GM12891 (cell line): ENCODE results near the gene FAM53A.
A peak's percentile ranks its signal among the peaks of the same experiment; 100 is the strongest.

Experiments used
- DNase-seq: peaks from one replicate; pipeline ENCODE4 v3.0.0; 2011; ENCODE audit warnings: low spot score; ENCODE audit not compliant: insufficient read length
- FAIRE-seq: peaks from 2 replicates; lab custom pipeline; 2011; peaks lifted over from hg19 to GRCh38; lab: Jason Lieb, UNC
- PAX5 ChIP-seq: IDR thresholded peaks from 2 replicates; pipeline ENCODE4 v1.6.1; 2011; ENCODE audit warnings: low read length, moderate library complexity, mild to moderate bottlenecking; ENCODE audit not compliant: insufficient read depth, severe bottlenecking
- POLR2A ChIP-seq: IDR thresholded peaks from 2 replicates; pipeline ENCODE4 v1.6.1; 2011; ENCODE audit warnings: low read depth, low read length, control low read depth
- POLR2AphosphoS5 ChIP-seq: IDR thresholded peaks from 2 replicates; pipeline ENCODE4 v1.6.1; 2011; ENCODE audit warnings: low read depth, low read length, control low read depth
- POU2F2 ChIP-seq: IDR thresholded peaks from 2 replicates; pipeline ENCODE4 v1.6.1; 2011; ENCODE audit warnings: low read depth, mild to moderate bottlenecking, control low read depth, low read length, moderate library complexity
- SPI1 ChIP-seq: IDR thresholded peaks from 2 replicates; pipeline ENCODE4 v1.6.1; 2011; ENCODE audit warnings: low read depth, low read length, control low read depth
- TAF1 ChIP-seq: IDR thresholded peaks from 2 replicates; pipeline ENCODE4 v1.6.1; 2011; ENCODE audit warnings: low read depth, low read length, control low read depth

FAM53A gene

GRCh38 chr4:1725521-1725920 is 41.4 kb upstream of the FAM53A start:
- FAIRE-seq (no peak), DNase-seq (no peak)
- TF ChIP-seq POLR2AphosphoS5 (no peak), SPI1 (no peak), PAX5 (no peak), POU2F2 (no peak), POLR2A (no peak), TAF1 (no peak)

DNA sequence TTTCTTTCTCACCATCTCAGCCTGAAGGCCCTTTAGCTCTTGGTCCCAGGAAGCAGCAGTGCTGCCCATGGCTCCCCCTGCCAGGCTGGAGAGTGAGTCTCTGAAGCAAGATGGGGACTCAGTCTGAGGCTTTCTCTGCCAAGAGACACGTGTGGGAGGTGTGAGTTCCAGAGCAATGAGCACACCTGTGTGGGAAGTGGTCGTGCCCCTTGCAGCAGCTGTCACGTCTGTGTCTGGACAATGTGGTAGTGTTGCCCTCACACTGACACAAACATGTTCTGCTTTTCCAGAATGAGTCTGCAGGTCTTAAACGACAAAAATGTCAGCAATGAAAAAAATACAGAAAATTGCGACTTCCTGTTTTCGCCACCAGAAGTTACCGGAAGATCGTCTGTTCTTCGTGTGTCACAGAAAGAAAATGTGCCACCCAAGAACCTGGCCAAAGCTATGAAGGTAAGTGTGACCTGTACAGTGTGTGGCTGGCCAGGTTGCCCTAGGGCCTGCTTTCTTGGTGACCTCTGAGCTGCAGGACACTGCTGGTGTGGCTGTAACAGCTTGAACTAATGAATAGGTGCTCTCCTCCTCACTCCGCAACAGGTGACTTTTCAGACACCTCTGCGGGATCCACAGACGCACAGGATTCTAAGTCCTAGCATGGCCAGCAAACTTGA is 39.2 kb upstream of the FAM53A start:
- peak; percentile 88 for FAIRE-seq

GRCh38 chr4:1722551-1723118 is 38.5 kb upstream of the FAM53A start:
- TF ChIP-seq POLR2AphosphoS5 (no peak), POLR2A (no peak), POU2F2 (no peak), SPI1 (no peak), TAF1 (no peak), PAX5 (no peak)
- no peak for FAIRE-seq
- DNase-seq: no peak

More for the DNA sequence above, 39.2 kb upstream of the FAM53A start:
- DNase-seq: no peak
- TF ChIP-seq SPI1: peak; percentile 80
- no peak for TF ChIP-seq POLR2AphosphoS5

DNA sequence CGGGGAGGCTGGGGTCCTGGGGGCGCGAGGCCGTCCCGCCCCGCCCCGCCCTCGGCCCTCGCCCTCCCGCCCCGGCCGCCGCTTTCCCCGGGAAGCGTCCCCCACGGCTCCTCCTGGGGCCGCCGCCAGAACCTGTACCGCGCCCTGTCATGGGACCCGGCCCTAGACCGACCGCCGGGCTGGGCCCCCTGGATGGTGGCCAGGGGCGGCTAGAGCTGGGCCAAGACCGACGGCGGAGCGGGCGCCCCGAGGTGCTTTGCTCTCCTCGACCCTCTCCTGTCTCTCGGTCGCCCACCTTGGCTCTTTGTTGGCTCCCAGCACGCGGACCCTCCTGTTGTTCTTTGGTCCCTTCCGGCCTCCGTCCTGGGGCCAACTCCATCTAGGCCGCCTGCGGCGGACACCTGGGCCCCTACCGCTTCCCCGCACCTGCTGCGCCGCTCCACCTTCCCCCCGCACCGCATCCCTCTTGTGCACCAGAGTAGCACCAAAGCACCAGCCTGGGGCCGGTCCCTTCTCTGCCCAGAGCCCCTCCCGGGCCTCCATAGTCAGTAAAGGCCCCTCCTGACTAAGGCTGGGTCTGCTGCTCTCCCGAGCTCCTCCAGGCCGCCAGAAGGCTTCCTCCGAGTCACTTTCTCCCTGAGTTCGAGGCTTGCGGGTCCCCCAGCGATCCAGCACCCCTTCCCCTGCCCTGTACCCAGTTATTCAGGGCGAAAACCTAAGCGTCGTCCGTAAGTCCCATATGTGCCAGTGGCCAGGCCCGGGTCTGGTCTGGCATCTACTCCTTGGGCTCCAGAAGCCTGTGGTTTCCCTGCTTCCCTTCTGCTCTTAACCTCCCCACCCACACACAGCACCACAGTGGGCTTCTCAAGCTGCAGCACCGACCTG is 37.8 kb upstream of the FAM53A start:
- DNase-seq: no peak
- FAIRE-seq: no peak
- no peak for TF ChIP-seq PAX5
- TF ChIP-seq TAF1: no peak
- no peak for TF ChIP-seq POU2F2
- no peak for TF ChIP-seq SPI1
- TF ChIP-seq POLR2A: no peak
- TF ChIP-seq POLR2AphosphoS5: no peak

- TF ChIP-seq SPI1: no peak
- no peak; the same call in 1 of the 2 replicates for TF ChIP-seq POLR2A
- peak; percentile 60 for TF ChIP-seq POU2F2
- no peak for TF ChIP-seq PAX5
- TF ChIP-seq POLR2AphosphoS5: no peak
- TF ChIP-seq TAF1: peak; percentile 36; the same call in 1 of the 2 replicates
- FAIRE-seq (peak; percentile 96), DNase-seq (peak; percentile 97)
Observed at GRCh38 chr4:1721003-1721665, 37.0 kb upstream of the FAM53A start, which contains the start of the genes TACC3 and TMEM129. Gene TACC3 (plus strand): TSS chr4:1721521. CDS start chr4:1723422, 1,901 bp downstream. Gene TMEM129 (minus strand): TSS chr4:1721323. CDS start chr4:1720837, 486 bp downstream.

GRCh38 chr4:1720163-1720983 is 36.3 kb upstream of the FAM53A start:
- FAIRE-seq: peak; percentile 88
- DNase-seq: no peak
- TF ChIP-seq POLR2AphosphoS5 (peak; percentile 53; the same call in 1 of the 2 replicates), SPI1 (no peak)

DNA sequence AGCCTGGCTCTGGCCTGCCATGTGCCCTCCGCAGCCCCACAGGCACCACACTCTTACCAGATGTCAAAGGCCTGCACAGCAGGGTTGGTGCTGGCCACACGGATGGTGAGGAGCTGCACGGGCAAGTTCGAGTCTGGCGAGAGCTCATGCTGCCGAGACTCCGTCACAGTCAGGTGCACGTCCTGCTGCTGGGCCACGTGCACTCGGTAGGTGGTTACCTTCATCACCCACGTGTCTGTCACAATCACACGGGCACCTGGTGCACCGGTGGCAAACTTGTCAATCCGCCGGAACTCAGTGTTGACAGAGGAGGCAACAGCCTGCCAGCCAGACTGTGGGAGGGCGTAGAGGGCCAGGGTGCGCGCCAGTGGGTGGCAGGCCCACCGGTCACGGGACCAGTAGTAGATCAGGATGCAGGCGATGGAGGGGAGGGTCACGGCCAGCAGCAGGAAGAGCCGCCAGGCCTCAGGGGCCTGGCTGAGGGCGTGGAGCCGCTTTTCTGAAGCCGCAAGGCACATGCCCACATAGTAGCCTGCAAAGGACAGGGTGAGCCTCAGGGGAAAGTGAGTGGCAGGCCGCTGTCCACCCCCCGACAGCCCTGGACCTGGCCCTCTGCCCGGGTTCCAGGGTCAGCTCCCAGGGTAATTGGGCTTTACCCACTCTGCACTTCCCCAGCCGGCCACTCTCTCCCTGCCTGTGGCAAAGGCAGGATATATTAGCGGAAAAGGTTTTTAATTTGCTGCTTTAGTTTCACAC is 34.2 kb upstream of the FAM53A start:
- peak; percentile 61 for FAIRE-seq
- no peak for TF ChIP-seq POU2F2
- TF ChIP-seq POLR2AphosphoS5: no peak; the same call in 1 of the 2 replicates
- no peak; the same call in 1 of the 2 replicates for TF ChIP-seq POLR2A
- DNase-seq: no peak
